ENCODE data around the gene WASF3. TPM values are rescaled to one million over a fixed set of nuclear protein-coding genes. Genes with fewer than 3 reads are reported as not detected.

The WASF3 gene
- total and polyA plus RNA-seq, 12 donors, result 2.7 to 13.6 (median 8.8) TPM

DNA sequence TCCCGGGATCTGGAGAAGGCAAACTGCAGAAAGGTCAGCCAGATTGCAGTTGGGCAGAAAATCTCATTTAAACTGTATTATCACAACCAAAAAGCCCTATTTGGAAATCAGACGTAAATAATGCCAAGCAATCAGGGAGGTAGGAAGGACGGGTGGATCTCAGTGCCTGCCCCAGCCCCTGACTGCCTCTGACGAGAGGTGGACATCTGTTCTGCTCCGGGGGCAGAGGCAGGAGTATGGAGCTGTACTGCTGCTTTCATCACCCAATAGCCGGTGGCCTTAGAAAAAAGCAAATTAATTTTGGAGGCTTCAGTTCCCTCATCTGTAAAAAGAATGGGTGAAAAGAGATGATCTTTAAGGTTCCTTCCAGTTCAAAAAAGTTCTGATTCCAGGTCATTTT, 43.6 kb upstream of the WASF3 start:
- no peaks in the 10 kb centered on the region for H3K4me1 ChIP-seq
- no peaks in the 10 kb centered on the region for H3K36me3 ChIP-seq
- TF ChIP-seq, protein P1, sequence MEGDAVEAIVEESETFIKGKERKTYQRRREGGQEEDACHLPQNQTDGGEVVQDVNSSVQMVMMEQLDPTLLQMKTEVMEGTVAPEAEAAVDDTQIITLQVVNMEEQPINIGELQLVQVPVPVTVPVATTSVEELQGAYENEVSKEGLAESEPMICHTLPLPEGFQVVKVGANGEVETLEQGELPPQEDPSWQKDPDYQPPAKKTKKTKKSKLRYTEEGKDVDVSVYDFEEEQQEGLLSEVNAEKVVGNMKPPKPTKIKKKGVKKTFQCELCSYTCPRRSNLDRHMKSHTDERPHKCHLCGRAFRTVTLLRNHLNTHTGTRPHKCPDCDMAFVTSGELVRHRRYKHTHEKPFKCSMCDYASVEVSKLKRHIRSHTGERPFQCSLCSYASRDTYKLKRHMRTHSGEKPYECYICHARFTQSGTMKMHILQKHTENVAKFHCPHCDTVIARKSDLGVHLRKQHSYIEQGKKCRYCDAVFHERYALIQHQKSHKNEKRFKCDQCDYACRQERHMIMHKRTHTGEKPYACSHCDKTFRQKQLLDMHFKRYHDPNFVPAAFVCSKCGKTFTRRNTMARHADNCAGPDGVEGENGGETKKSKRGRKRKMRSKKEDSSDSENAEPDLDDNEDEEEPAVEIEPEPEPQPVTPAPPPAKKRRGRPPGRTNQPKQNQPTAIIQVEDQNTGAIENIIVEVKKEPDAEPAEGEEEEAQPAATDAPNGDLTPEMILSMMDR (IDR thresholded peaks at IDR 0.05), result no peak
- DNase-seq, result no peak
- no peak for ATAC-seq
- intact Hi-C loops (cut with DNase I), result no loop called here
- peaks cover 0 to 14% (median 0%) of the 10 kb centered on the region in 11 donors for H3K9me3 ChIP-seq
- 66 to 68% methylated on average over 6 of the region's 6 CpGs for WGBS, 2 donors
- H3K4me3 ChIP-seq, result no peak overlapping the region
- H3K27ac ChIP-seq, result no peak overlapping the region
- peaks cover 0 to 12% (median 0%) of the 10 kb centered on the region in 7 donors for H3K27me3 ChIP-seq

DNA sequence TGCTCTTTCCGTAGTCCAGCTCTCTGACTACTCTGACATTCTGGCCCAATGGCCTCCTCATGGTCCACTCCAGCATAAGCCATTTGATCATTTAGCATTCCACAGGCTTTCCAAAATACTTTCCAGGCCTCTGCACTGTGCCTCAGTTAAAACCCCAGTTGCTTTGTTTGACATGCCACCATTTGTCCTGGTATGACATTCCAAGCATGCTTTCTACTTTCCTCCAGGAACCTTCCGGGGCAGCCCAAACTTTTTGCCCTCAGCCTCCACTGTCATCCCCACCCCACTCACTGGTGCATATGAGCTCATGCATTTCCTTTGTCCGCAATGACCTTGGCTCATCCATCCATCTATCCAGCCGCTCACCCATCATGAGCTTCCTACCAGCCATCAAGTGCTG, 41.8 kb upstream of the WASF3 start:
- intact Hi-C loops (cut with DNase I), result no loop called here
- Histone ChIP-seq H3K36me3 (no peaks in the 10 kb centered on the region), H3K27ac (no peak overlapping the region), H3K9me3 (peaks cover 0 to 2% (median 0%) of the 10 kb centered on the region in 11 donors), H3K4me1 (no peaks in the 10 kb centered on the region), H3K4me3 (no peak overlapping the region), H3K27me3 (peaks cover 0 to 19% (median 2%) of the 10 kb centered on the region in 7 donors)
- WGBS, 2 donors, result 73 to 74% methylated on average over 4 of the region's 4 CpGs
- TF ChIP-seq, protein P1 (IDR thresholded peaks at IDR 0.05), result no peak
- no peak for ATAC-seq
- no peak for DNase-seq

DNA sequence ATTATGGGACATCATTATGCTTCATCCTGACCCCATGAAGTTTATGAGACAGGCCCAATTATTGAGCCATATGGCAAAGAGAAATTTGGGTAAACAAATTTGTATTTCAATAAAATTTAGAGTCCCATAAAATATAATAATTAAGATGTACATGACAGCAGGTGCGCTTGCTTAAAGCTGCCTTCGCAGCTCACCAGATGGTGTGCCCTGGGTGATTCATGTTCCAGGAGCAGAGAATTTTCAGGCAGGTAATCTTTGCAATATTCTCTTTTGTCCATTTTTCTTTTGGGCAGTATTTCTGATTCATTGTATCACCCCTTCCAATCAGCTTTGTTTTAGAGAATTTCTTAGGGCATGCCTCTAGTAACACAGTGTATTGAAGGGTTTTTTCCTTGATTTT, 39.5 kb upstream of the WASF3 start:
- ATAC-seq (no peak), DNase-seq (no peak)
- H3K36me3 ChIP-seq, result no peaks in the 10 kb centered on the region
- H3K27ac ChIP-seq, result no peak overlapping the region
- TF ChIP-seq, protein P1 (IDR thresholded peaks at IDR 0.05), result no peak
- 86 to 90% methylated on average over 2 of the region's 2 CpGs for WGBS, 2 donors
- no peak overlapping the region for H3K4me3 ChIP-seq
- intact Hi-C loops (cut with DNase I), result no loop called here
- H3K27me3 ChIP-seq, result peaks cover 0 to 16% (median 3%) of the 10 kb centered on the region in 7 donors
- H3K9me3 ChIP-seq, result peaks cover 0 to 6% (median 0%) of the 10 kb centered on the region in 11 donors
- no peaks in the 10 kb centered on the region for H3K4me1 ChIP-seq

DNA sequence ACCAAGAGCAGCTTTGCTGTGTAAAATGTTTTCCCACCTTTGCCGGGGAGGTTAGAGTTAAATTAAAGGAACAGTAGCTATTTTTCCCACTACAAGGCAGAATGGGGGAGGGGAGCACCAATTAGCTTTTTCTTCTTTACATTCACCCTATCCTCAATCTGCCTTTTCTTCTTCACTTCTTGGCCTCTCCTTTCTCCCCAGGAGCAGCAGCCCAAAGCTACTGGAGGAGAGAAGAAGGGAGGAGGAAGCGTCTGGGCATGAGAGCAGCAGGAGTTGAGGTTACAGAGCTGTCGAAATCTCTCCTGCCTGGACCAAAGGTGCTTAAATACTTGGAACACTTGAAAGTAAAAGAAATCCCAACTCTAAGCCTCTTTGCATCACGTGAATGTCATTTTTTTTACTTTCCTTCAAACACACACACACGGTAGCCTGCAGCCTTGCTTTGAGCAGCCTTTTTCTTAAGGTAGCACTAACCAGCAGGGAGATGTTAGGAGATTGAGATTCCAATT, 39.0 kb upstream of the WASF3 start:
- WGBS, 2 donors, result 14 to 17% methylated on average over 5 of the region's 5 CpGs
- Histone ChIP-seq H3K4me3 (no peak overlapping the region), H3K27me3 (peaks cover 0 to 16% (median 3%) of the 10 kb centered on the region in 7 donors), H3K36me3 (no peaks in the 10 kb centered on the region), H3K9me3 (peaks cover 0 to 6% (median 0%) of the 10 kb centered on the region in 11 donors), H3K4me1 (no peaks in the 10 kb centered on the region), H3K27ac (no peak overlapping the region)
- intact Hi-C loops (cut with DNase I), result no loop called here
- TF ChIP-seq, protein P1 (IDR thresholded peaks at IDR 0.05), result no peak
- ATAC-seq (no peak), DNase-seq (no peak)

All from heart right ventricle (tissue), 16 donors.